Calu3 (cell line): ENCODE measurements around the gene PPEF1. TPM values are rescaled to one million over a fixed set of nuclear protein-coding genes. Genes with fewer than 3 reads are reported as not detected.

Experiments used
- BruUV-seq: library from RNA; stranded (reverse); fragments of 400-500 nt; replicated peaks from 2 replicates; lab custom pipeline; 2021; lab: Mats Ljungman, UMichigan
- CTCF ChIA-PET: fragments of 300-600 bp; sonication (Branson Sonifier 250); formaldehyde crosslinking; loops from one replicate; lab custom pipeline; 2022; ENCODE audit warnings: antibody characterized with exemption; lab: Charles Lee
- DNase-seq: peaks from one replicate; pipeline ENCODE4 v3.0.0; 2022
- H3K27ac Mint-ChIP-seq: one replicate; pipeline ENCODE4 v1.8.0; 2022; ENCODE audit warnings: mixed read lengths; ENCODE audit not compliant: unreplicated experiment
- H3K27me3 Mint-ChIP-seq: one replicate; pipeline ENCODE4 v1.8.0; 2022; ENCODE audit warnings: mixed read lengths; ENCODE audit not compliant: unreplicated experiment
- H3K36me3 Mint-ChIP-seq: one replicate; pipeline ENCODE4 v1.8.0; 2022; ENCODE audit warnings: mild to moderate bottlenecking, moderate library complexity, mixed read lengths; ENCODE audit not compliant: insufficient read depth, unreplicated experiment
- H3K4me1 Mint-ChIP-seq: one replicate; pipeline ENCODE4 v1.8.0; 2022; ENCODE audit warnings: mild to moderate bottlenecking, low read depth, mixed read lengths; ENCODE audit not compliant: unreplicated experiment
- H3K4me3 Mint-ChIP-seq: one replicate; pipeline ENCODE4 v1.8.0; 2022; ENCODE audit warnings: mild to moderate bottlenecking, low read depth, moderate library complexity, mixed read lengths; ENCODE audit not compliant: unreplicated experiment
- H3K9me3 Mint-ChIP-seq: one replicate; pipeline ENCODE4 v1.8.0; 2022; ENCODE audit warnings: low read depth, mixed read lengths; ENCODE audit not compliant: unreplicated experiment
- intact Hi-C: fragments of 100-400 bp; cut with micrococcal nuclease; formaldehyde crosslinking; loops from one replicate; pipeline ENCODE4 v1.10.0; 2022; ENCODE audit not compliant: unreplicated experiment
- total RNA-seq: library from RNA; stranded (reverse); gene quantifications from 2 replicates; pipeline ENCODE4 v1.2.3, GENCODE V29; 2022
- TF ChIP-seq, protein P1 (sequence below): fragments of 200-600 bp; IDR thresholded peaks from one replicate; pipeline ENCODE4 v1.8.0; 2022; ENCODE audit warnings: antibody characterized with exemption; ENCODE audit not compliant: unreplicated experiment

PPEF1 gene
- total RNA-seq, 1 experiment from 2014 or later = not detected

DNA sequence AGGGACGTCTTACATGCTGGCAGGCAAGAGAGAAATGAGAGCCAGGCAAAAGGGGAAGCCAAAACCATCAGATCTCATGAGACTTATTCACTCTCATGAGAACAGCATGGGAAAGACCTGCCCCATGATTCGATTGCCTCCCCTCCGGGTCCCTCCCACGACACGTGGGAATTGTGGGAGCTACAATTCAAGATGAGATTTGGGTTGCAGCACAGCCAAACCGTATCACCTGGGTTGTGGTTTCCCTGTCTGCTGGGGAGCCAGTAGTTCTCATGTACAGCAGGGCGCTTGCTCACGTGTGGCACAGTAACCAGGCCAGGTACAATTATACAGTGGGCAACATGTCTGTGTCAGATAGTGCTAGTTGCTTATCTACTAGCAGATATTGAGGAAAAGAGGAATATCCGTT, 24.5 kb upstream of the PPEF1 start:
- no peak for DNase-seq
- TF ChIP-seq, protein P1, sequence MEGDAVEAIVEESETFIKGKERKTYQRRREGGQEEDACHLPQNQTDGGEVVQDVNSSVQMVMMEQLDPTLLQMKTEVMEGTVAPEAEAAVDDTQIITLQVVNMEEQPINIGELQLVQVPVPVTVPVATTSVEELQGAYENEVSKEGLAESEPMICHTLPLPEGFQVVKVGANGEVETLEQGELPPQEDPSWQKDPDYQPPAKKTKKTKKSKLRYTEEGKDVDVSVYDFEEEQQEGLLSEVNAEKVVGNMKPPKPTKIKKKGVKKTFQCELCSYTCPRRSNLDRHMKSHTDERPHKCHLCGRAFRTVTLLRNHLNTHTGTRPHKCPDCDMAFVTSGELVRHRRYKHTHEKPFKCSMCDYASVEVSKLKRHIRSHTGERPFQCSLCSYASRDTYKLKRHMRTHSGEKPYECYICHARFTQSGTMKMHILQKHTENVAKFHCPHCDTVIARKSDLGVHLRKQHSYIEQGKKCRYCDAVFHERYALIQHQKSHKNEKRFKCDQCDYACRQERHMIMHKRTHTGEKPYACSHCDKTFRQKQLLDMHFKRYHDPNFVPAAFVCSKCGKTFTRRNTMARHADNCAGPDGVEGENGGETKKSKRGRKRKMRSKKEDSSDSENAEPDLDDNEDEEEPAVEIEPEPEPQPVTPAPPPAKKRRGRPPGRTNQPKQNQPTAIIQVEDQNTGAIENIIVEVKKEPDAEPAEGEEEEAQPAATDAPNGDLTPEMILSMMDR = no peak
- Mint-ChIP-seq H3K4me1 (peaks cover 5% of the 10 kb centered on the region), H3K27ac (no peak overlapping the region), H3K36me3 (no peaks in the 10 kb centered on the region), H3K4me3 (no peak overlapping the region), H3K27me3 (peaks cover 14% of the 10 kb centered on the region), H3K9me3 (no peaks in the 10 kb centered on the region)
- intact Hi-C loops = no loop called here
- CTCF ChIA-PET = no interaction called here
- BruUV-seq = no TSS peak

DNA sequence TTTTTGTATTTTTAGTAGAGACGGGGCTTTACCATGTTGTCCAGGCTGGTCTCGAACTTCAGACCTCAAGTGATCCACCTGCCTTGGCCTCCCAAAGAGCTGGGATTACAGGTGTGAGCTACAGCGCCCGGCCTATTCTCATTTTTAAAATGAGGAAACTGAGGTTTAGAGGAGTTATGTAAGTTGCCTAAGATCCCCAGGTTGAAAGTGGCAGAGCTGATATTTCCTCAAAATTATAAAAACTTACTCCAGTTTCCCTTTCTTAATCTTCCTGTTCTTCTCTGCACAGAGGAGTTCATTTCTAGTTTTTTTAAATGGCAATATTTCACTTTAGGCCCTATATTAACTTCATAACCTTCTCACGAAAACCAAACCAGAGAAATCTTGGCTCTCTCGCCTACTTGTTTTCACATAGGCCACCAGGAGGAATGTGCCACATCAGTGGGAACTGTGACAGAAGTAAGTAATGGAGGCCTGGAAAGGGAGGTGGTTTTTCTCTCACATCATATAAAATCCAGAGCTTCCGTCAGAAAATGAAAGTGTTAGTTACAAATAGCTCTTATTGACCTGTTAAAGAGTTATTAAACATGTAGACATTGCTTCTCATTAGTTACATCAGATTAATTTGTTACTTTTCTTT, 19.5 kb upstream of the PPEF1 start:
- Mint-ChIP-seq H3K27ac (no peak overlapping the region), H3K36me3 (no peaks in the 10 kb centered on the region), H3K4me1 (no peaks in the 10 kb centered on the region), H3K9me3 (no peaks in the 10 kb centered on the region), H3K27me3 (peaks cover 16% of the 10 kb centered on the region), H3K4me3 (no peak overlapping the region)
- TF ChIP-seq, protein P1 = no peak
- DNase-seq = no peak
- CTCF ChIA-PET = no interaction called here
- BruUV-seq = no TSS peak
- intact Hi-C loops = no loop called here

DNA sequence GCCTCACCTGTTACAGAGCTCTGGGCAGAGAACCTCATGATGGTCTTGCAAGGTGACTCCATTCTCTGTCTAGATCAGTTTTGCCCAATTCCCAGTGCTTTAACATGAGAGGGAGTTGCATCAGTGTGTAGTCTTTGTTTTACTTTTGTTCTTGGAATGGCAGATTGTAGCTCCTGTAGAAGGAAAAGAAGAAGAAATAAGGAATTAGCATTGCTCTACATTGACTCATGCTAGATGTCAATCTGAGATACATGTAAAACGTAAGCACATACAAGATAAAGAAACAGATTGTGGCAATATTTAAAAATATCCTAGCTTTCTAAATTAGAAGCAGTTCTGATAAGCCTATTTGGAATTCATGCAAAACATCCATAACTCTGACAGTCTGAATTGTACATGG, 16.0 kb upstream of the PPEF1 start:
- no TSS peak for BruUV-seq
- H3K36me3 Mint-ChIP-seq = no peaks in the 10 kb centered on the region
- H3K9me3 Mint-ChIP-seq = no peaks in the 10 kb centered on the region
- TF ChIP-seq, protein P1 = no peak
- H3K27ac Mint-ChIP-seq = no peak overlapping the region
- CTCF ChIA-PET = no interaction called here
- H3K27me3 Mint-ChIP-seq = peaks cover 25% of the 10 kb centered on the region
- DNase-seq = no peak
- no peaks in the 10 kb centered on the region for H3K4me1 Mint-ChIP-seq
- no peak overlapping the region for H3K4me3 Mint-ChIP-seq
- intact Hi-C loops = no loop called here

DNA sequence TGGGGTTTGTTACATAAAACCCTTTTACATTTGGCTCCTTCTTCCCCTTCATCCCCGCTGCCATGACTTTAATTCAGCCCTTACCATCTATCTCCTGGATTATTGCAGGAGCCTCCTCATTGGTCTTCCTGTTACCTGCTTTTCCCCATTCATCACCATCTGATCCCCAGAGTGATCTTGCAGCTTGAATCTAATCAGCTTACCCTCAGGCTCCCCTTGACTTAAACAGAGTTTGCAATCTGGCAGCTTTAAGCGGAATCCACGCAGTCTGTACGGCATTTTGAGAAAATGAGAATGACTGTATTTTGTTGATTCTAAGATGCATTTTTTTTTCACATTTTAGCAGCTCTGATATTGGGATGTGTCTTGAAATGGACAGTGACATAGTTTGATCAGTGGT, 14.9 kb upstream of the PPEF1 start:
- H3K27ac Mint-ChIP-seq = no peak overlapping the region
- H3K27me3 Mint-ChIP-seq = peaks cover 25% of the 10 kb centered on the region
- no peaks in the 10 kb centered on the region for H3K36me3 Mint-ChIP-seq
- H3K9me3 Mint-ChIP-seq = no peaks in the 10 kb centered on the region
- TF ChIP-seq, protein P1 = no peak
- CTCF ChIA-PET = no interaction called here
- intact Hi-C loops = no loop called here
- BruUV-seq = no TSS peak
- H3K4me3 Mint-ChIP-seq = no peak overlapping the region
- H3K4me1 Mint-ChIP-seq = no peaks in the 10 kb centered on the region
- DNase-seq = no peak
